ENCODE data around the gene SHISA8. TPM values are rescaled to one million over a fixed set of nuclear protein-coding genes. Genes with fewer than 3 reads are reported as not detected.

SHISA8 gene
- 0.03 TPM for polyA plus RNA-seq (2013)

GRCh38 chr22:41915035-41915785 is at the start of gene SHISA8:
Gene SHISA8 (minus strand): TSS chr22:41915074. CDS start chr22:41914667, 407 bp downstream.
- H3K4me3 ChIP-seq (ENCODE audit: control insufficient read depth in 1 of 7, extremely low read depth in 1 of 7, insufficient read depth in 4 of 7, low read depth in 2 of 7, low read length in 6 of 7), result peak within 1 kb of the TSS in 5 of 7 experiments; percentile 10 to 64 (median 36)
- POLR2A ChIA-PET, result no interaction called here

GRCh38 chr22:41964112-41964491 is 49.2 kb upstream of the SHISA8 start:
- Histone ChIP-seq H3K36me3 (ENCODE audit: control insufficient read depth in 4 of 4, insufficient read depth in 4 of 4, low read length in 3 of 4) (no peaks in the 10 kb centered on the region), H3K9me3 (ENCODE audit: control extremely low read depth in 1 of 5, control insufficient read depth in 4 of 5, insufficient read depth in 2 of 5, low read depth in 1 of 5, low read length in 4 of 5) (no peaks in the 10 kb centered on the region), H3K4me1 (ENCODE audit: control extremely low read depth in 1 of 4, control insufficient read depth in 4 of 4, insufficient read depth in 4 of 4, low read length in 3 of 4) (no peaks in the 10 kb centered on the region), H3K4me3 (ENCODE audit: control insufficient read depth in 1 of 7, extremely low read depth in 1 of 7, insufficient read depth in 4 of 7, low read depth in 2 of 7, low read length in 6 of 7) (no peak overlapping the region), H3K27ac (ENCODE audit: insufficient read depth in 1 of 2, low read depth in 1 of 2, low read length in 2 of 2, poor library complexity in 1 of 2, severe bottlenecking in 2 of 2) (no peak overlapping the region), H3K27me3 (replicated peaks in 2 of 5; ENCODE audit: control insufficient read depth in 4 of 5, insufficient read depth in 5 of 5, low read length in 4 of 5) (no peaks in the 10 kb centered on the region)
- ChIA-PET POLR2A (interaction anchor here (0.9 kb wide), 1 partner anchor 481 kb away, joined by 3 read pairs; no protein-coding TSS in a partner anchor), CTCF (interaction anchor here (1.1 to 1.4 kb wide), 2 partner anchors 11 to 148 kb away, joined by 4 to 6 read pairs; no protein-coding TSS in a partner anchor)
- no peak for DNase-seq
- 100% methylated on average over 2 of the region's 5 CpGs for WGBS (ENCODE audit: insufficient coverage)

More at GRCh38 chr22:41915035-41915785, at the start of gene SHISA8:
- Histone ChIP-seq H3K27me3 (replicated peaks in 2 of 5; ENCODE audit: control insufficient read depth in 4 of 5, insufficient read depth in 5 of 5, low read length in 4 of 5) (peaks cover 0 to 89% (median 44%) of the 10 kb centered on the region in 5 experiments), H3K27ac (ENCODE audit: insufficient read depth in 1 of 2, low read depth in 1 of 2, low read length in 2 of 2, poor library complexity in 1 of 2, severe bottlenecking in 2 of 2) (no peak within 1 kb of the TSS), H3K4me1 (ENCODE audit: control extremely low read depth in 1 of 4, control insufficient read depth in 4 of 4, insufficient read depth in 4 of 4, low read length in 3 of 4) (peaks cover 0 to 49% (median 44%) of the 10 kb centered on the region in 4 experiments), H3K9me3 (ENCODE audit: control extremely low read depth in 1 of 5, control insufficient read depth in 4 of 5, insufficient read depth in 2 of 5, low read depth in 1 of 5, low read length in 4 of 5) (no peaks in the 10 kb centered on the region), H3K36me3 (ENCODE audit: control insufficient read depth in 4 of 4, insufficient read depth in 4 of 4, low read length in 3 of 4) (no peaks in the 10 kb centered on the region)
- 9% methylated on average over 40 of the region's 63 CpGs for WGBS (ENCODE audit: insufficient coverage)
- DNase-seq, result peak in 2 of 3 donors; percentile 66 to 74
- CTCF ChIA-PET, result interaction anchor here (1.5 kb wide), 1 partner anchor 26 kb away, joined by 6 read pairs; no protein-coding TSS in a partner anchor

- CTCF ChIA-PET, result interaction anchor here (1.1 to 1.6 kb wide), 2 partner anchors 12 to 22 kb away, joined by 3 to 4 read pairs; no protein-coding TSS in a partner anchor
- Histone ChIP-seq H3K4me1 (ENCODE audit: control extremely low read depth in 1 of 4, control insufficient read depth in 4 of 4, insufficient read depth in 4 of 4, low read length in 3 of 4) (no peaks in the 10 kb centered on the region), H3K9me3 (ENCODE audit: control extremely low read depth in 1 of 5, control insufficient read depth in 4 of 5, insufficient read depth in 2 of 5, low read depth in 1 of 5, low read length in 4 of 5) (no peaks in the 10 kb centered on the region), H3K27me3 (replicated peaks in 2 of 5; ENCODE audit: control insufficient read depth in 4 of 5, insufficient read depth in 5 of 5, low read length in 4 of 5) (peaks cover 0 to under 1% (median 0%) of the 10 kb centered on the region in 5 experiments), H3K36me3 (ENCODE audit: control insufficient read depth in 4 of 4, insufficient read depth in 4 of 4, low read length in 3 of 4) (no peaks in the 10 kb centered on the region), H3K27ac (ENCODE audit: insufficient read depth in 1 of 2, low read depth in 1 of 2, low read length in 2 of 2, poor library complexity in 1 of 2, severe bottlenecking in 2 of 2) (no peak overlapping the region), H3K4me3 (ENCODE audit: control insufficient read depth in 1 of 7, extremely low read depth in 1 of 7, insufficient read depth in 4 of 7, low read depth in 2 of 7, low read length in 6 of 7) (no peak overlapping the region)
- no peak for DNase-seq
- WGBS (ENCODE audit: insufficient coverage), result 89% methylated on average over 7 of the region's 9 CpGs
- POLR2A ChIA-PET, result no interaction called here
These were observed 48.7 kb upstream of the SHISA8 start for GRCh38 chr22:41963453-41964111.

GRCh38 chr22:41957941-41958556 is 43.2 kb upstream of the SHISA8 start:
- H3K4me3 ChIP-seq (ENCODE audit: control insufficient read depth in 1 of 7, extremely low read depth in 1 of 7, insufficient read depth in 4 of 7, low read depth in 2 of 7, low read length in 6 of 7), result peak overlapping the region in 2 of 7 experiments; percentile 48 to 71

GRCh38 chr22:41952713-41953112 is 37.8 kb upstream of the SHISA8 start:
- Histone ChIP-seq H3K4me1 (ENCODE audit: control extremely low read depth in 1 of 4, control insufficient read depth in 4 of 4, insufficient read depth in 4 of 4, low read length in 3 of 4) (peaks cover 0 to 4% (median 1%) of the 10 kb centered on the region in 4 experiments), H3K27ac (ENCODE audit: insufficient read depth in 1 of 2, low read depth in 1 of 2, low read length in 2 of 2, poor library complexity in 1 of 2, severe bottlenecking in 2 of 2) (no peak overlapping the region), H3K27me3 (replicated peaks in 2 of 5; ENCODE audit: control insufficient read depth in 4 of 5, insufficient read depth in 5 of 5, low read length in 4 of 5) (no peaks in the 10 kb centered on the region), H3K36me3 (ENCODE audit: control insufficient read depth in 4 of 4, insufficient read depth in 4 of 4, low read length in 3 of 4) (no peaks in the 10 kb centered on the region), H3K4me3 (ENCODE audit: control insufficient read depth in 1 of 7, extremely low read depth in 1 of 7, insufficient read depth in 4 of 7, low read depth in 2 of 7, low read length in 6 of 7) (no peak overlapping the region), H3K9me3 (ENCODE audit: control extremely low read depth in 1 of 5, control insufficient read depth in 4 of 5, insufficient read depth in 2 of 5, low read depth in 1 of 5, low read length in 4 of 5) (no peaks in the 10 kb centered on the region)
- no peak for DNase-seq
- WGBS (ENCODE audit: insufficient coverage), result 90% methylated on average over 2 of the region's 2 CpGs
- ChIA-PET CTCF (interaction anchor here (1.1 to 1.4 kb wide), 2 partner anchors 12 to 16 kb away, joined by 3 to 4 read pairs; no protein-coding TSS in a partner anchor), POLR2A (no interaction called here)

More at GRCh38 chr22:41957941-41958556, 43.2 kb upstream of the SHISA8 start:
- H3K4me1 ChIP-seq (ENCODE audit: control extremely low read depth in 1 of 4, control insufficient read depth in 4 of 4, insufficient read depth in 4 of 4, low read length in 3 of 4), result peaks cover 0 to 7% (median 1%) of the 10 kb centered on the region in 4 experiments
- ChIA-PET POLR2A (interaction anchor here (0.6 to 0.7 kb wide), 2 partner anchors 18 to 74 kb away, joined by 3 read pairs; no protein-coding TSS in a partner anchor), CTCF (interaction anchor here (0.7 to 1.3 kb wide), 3 partner anchors 10 to 260 kb away, joined by 3 to 4 read pairs (median 3); no protein-coding TSS in a partner anchor)
- H3K9me3 ChIP-seq (ENCODE audit: control extremely low read depth in 1 of 5, control insufficient read depth in 4 of 5, insufficient read depth in 2 of 5, low read depth in 1 of 5, low read length in 4 of 5), result no peaks in the 10 kb centered on the region
- peaks cover 0 to 3% (median 0%) of the 10 kb centered on the region in 5 experiments for H3K27me3 ChIP-seq (replicated peaks in 2 of 5; ENCODE audit: control insufficient read depth in 4 of 5, insufficient read depth in 5 of 5, low read length in 4 of 5)
- 56% methylated on average over 19 of the region's 23 CpGs for WGBS (ENCODE audit: insufficient coverage)
- DNase-seq, result no peak
- H3K27ac ChIP-seq (ENCODE audit: insufficient read depth in 1 of 2, low read depth in 1 of 2, low read length in 2 of 2, poor library complexity in 1 of 2, severe bottlenecking in 2 of 2), result no peak overlapping the region
- H3K36me3 ChIP-seq (ENCODE audit: control insufficient read depth in 4 of 4, insufficient read depth in 4 of 4, low read length in 3 of 4), result no peaks in the 10 kb centered on the region

- Histone ChIP-seq H3K9me3 (ENCODE audit: control extremely low read depth in 1 of 5, control insufficient read depth in 4 of 5, insufficient read depth in 2 of 5, low read depth in 1 of 5, low read length in 4 of 5) (no peaks in the 10 kb centered on the region), H3K36me3 (ENCODE audit: control insufficient read depth in 4 of 4, insufficient read depth in 4 of 4, low read length in 3 of 4) (no peaks in the 10 kb centered on the region), H3K27me3 (replicated peaks in 2 of 5; ENCODE audit: control insufficient read depth in 4 of 5, insufficient read depth in 5 of 5, low read length in 4 of 5) (no peaks in the 10 kb centered on the region), H3K4me1 (ENCODE audit: control extremely low read depth in 1 of 4, control insufficient read depth in 4 of 4, insufficient read depth in 4 of 4, low read length in 3 of 4) (peaks cover 0 to 8% (median 2%) of the 10 kb centered on the region in 4 experiments), H3K4me3 (ENCODE audit: control insufficient read depth in 1 of 7, extremely low read depth in 1 of 7, insufficient read depth in 4 of 7, low read depth in 2 of 7, low read length in 6 of 7) (no peak within 1 kb of the TSS), H3K27ac (ENCODE audit: insufficient read depth in 1 of 2, low read depth in 1 of 2, low read length in 2 of 2, poor library complexity in 1 of 2, severe bottlenecking in 2 of 2) (no peak within 1 kb of the TSS)
- WGBS (ENCODE audit: insufficient coverage), result 90% methylated on average over 14 of the region's 16 CpGs
- DNase-seq, result no peak
- ChIA-PET CTCF (no interaction called here), POLR2A (no interaction called here)
These were observed 37.1 kb upstream of the SHISA8 start, which contains the start of gene SMIM45 for GRCh38 chr22:41951898-41952474. Gene SMIM45 (plus strand): TSS chr22:41952150.
